ENCODE measurements around the gene GALNT17. TPM values are rescaled to one million over a fixed set of nuclear protein-coding genes. Genes with fewer than 3 reads are reported as not detected.

Gene GALNT17
- total RNA-seq, 1 donor from 2014 or later = 0.12 TPM

GRCh38 chr7:71286336-71286735 is 154.4 kb downstream of the GALNT17 start:
- DNase-seq (ENCODE audit: low read depth) = no peak
- TF ChIP-seq CTCF (conservative IDR thresholded peaks at IDR 0.05; ENCODE audit: low read depth, low read length) = no peak
- H3K4me3 ChIP-seq (ENCODE audit: low read depth, low read length) = no peak overlapping the region

GRCh38 chr7:71286924-71287323 is 155.0 kb downstream of the GALNT17 start:
- TF ChIP-seq CTCF (conservative IDR thresholded peaks at IDR 0.05; ENCODE audit: low read depth, low read length) = no peak
- DNase-seq (ENCODE audit: low read depth) = no peak
- H3K4me3 ChIP-seq (ENCODE audit: low read depth, low read length) = no peak overlapping the region

GRCh38 chr7:71290452-71290851 is 158.5 kb downstream of the GALNT17 start:
- TF ChIP-seq CTCF (conservative IDR thresholded peaks at IDR 0.05; ENCODE audit: low read depth, low read length) = no peak
- no peak for DNase-seq (ENCODE audit: low read depth)
- no peak overlapping the region for H3K4me3 ChIP-seq (ENCODE audit: low read depth, low read length)

- no peak for DNase-seq (ENCODE audit: low read depth)
- TF ChIP-seq CTCF (conservative IDR thresholded peaks at IDR 0.05; ENCODE audit: low read depth, low read length) = no peak
- no peak overlapping the region for H3K4me3 ChIP-seq (ENCODE audit: low read depth, low read length)
Measured at GRCh38 chr7:71298378-71298777, 166.4 kb downstream of the GALNT17 start.

GRCh38 chr7:71300086-71300485 is 168.1 kb downstream of the GALNT17 start:
- H3K4me3 ChIP-seq (ENCODE audit: low read depth, low read length) = no peak overlapping the region
- DNase-seq (ENCODE audit: low read depth) = no peak

GRCh38 chr7:71300603-71301002 is 168.7 kb downstream of the GALNT17 start:
- no peak overlapping the region for H3K4me3 ChIP-seq (ENCODE audit: low read depth, low read length)
- no peak for TF ChIP-seq CTCF (conservative IDR thresholded peaks at IDR 0.05; ENCODE audit: low read depth, low read length)
- DNase-seq (ENCODE audit: low read depth) = no peak

More at GRCh38 chr7:71300086-71300485, 168.1 kb downstream of the GALNT17 start:
- TF ChIP-seq CTCF (conservative IDR thresholded peaks at IDR 0.05; ENCODE audit: low read depth, low read length) = no peak

- H3K4me3 ChIP-seq (ENCODE audit: low read depth, low read length) = no peak overlapping the region
- DNase-seq (ENCODE audit: low read depth) = no peak
- TF ChIP-seq CTCF (conservative IDR thresholded peaks at IDR 0.05; ENCODE audit: low read depth, low read length) = no peak
Measured at GRCh38 chr7:71301167-71301566, 169.2 kb downstream of the GALNT17 start.
